IMR-90 (cell line): ENCODE results near the gene NOXO1. TPM values are rescaled to one million over a fixed set of nuclear protein-coding genes. Genes with fewer than 3 reads are reported as not detected.

Experiments used
- ATAC-seq: fragments of 200-7000 bp; cut with Tn5 transposase; 2 replicates; pipeline ENCODE4 v1.9.1; 2020; ENCODE audit warnings: low read depth, mild to moderate bottlenecking, moderate library complexity
- BruUV-seq: library from RNA; stranded (reverse); fragments of 400-500 nt; replicated peaks from 2 replicates; lab custom pipeline; 2021; lab: Mats Ljungman, UMichigan
- CTCF ChIA-PET: fragments of 300-600 bp; formaldehyde crosslinking; extraction: SDS; loops from one replicate; lab custom pipeline; 2021; ENCODE audit warnings: antibody characterized with exemption; lab: Yijun Ruan, JAX
- POLR2A ChIA-PET: fragments of 300-600 bp; sonication (Branson Sonifier 250); formaldehyde crosslinking; loops from one replicate; lab custom pipeline; 2022; ENCODE audit warnings: antibody characterized with exemption; ENCODE audit not compliant: unreplicated experiment; lab: Charles Lee
- DNase-seq: peaks from one replicate; pipeline ENCODE4 v3.0.0; 2013
- H2AFZ ChIP-seq: replicated peaks from 2 replicates; pipeline ENCODE3; 2013; ENCODE audit warnings: low read length, mild to moderate bottlenecking; ENCODE audit not compliant: poor library complexity
- H2AK5ac ChIP-seq: 2 replicates; pipeline ENCODE4 v1.6.1; 2013; ENCODE audit warnings: low read depth, low read length, inconsistent platforms
- H2AK9ac ChIP-seq: replicated peaks from 2 replicates; pipeline ENCODE3; 2013; ENCODE audit warnings: mild to moderate bottlenecking, low read depth, low read length, moderate library complexity; ENCODE audit not compliant: poor library complexity
- H2BK120ac ChIP-seq: 2 replicates; pipeline ENCODE4 v1.6.1; 2013; ENCODE audit warnings: low read depth, low read length, inconsistent platforms
- H2BK15ac ChIP-seq: 3 replicates; pipeline ENCODE4 v1.6.1; 2013; ENCODE audit warnings: low read depth, low read length, inconsistent platforms
- H2BK20ac ChIP-seq: 2 replicates; pipeline ENCODE4 v1.6.1; 2013; ENCODE audit warnings: low read depth, mild to moderate bottlenecking, inconsistent platforms, low read length, moderate library complexity
- H2BK5ac ChIP-seq: 2 replicates; pipeline ENCODE4 v1.6.1; 2013; ENCODE audit warnings: mild to moderate bottlenecking, low read depth, low read length, inconsistent platforms; ENCODE audit not compliant: poor library complexity, severe bottlenecking
- H3K14ac ChIP-seq: replicated peaks from 2 replicates; pipeline ENCODE4 v1.6.1; 2013; ENCODE audit warnings: low read depth, low read length, inconsistent platforms
- H3K18ac ChIP-seq: 2 replicates; pipeline ENCODE4 v1.6.1; 2013; ENCODE audit warnings: low read depth, low read length, control low read depth
- H3K23ac ChIP-seq: 2 replicates; pipeline ENCODE4 v1.6.1; 2013; ENCODE audit warnings: low read depth, low read length, inconsistent platforms
- H3K27ac ChIP-seq: 2 replicates; pipeline ENCODE4 v1.5.1; 2013; ENCODE audit warnings: mild to moderate bottlenecking, control low read depth, low read length; ENCODE audit not compliant: insufficient read depth
- H3K27me3 ChIP-seq: 2 replicates; pipeline ENCODE4 v1.6.1; 2013; ENCODE audit warnings: low read length; ENCODE audit not compliant: control insufficient read depth, insufficient read depth
- H3K36me3 ChIP-seq: 2 replicates; pipeline ENCODE4 v1.6.1; 2013; ENCODE audit warnings: low read length, mixed read lengths; ENCODE audit not compliant: control insufficient read depth, insufficient read depth
- H3K4ac ChIP-seq: 2 replicates; pipeline ENCODE4 v1.6.1; 2013; ENCODE audit warnings: low read depth, low read length, inconsistent platforms
- H3K4me1 ChIP-seq: 2 replicates; pipeline ENCODE4 v1.6.1; 2013; ENCODE audit warnings: low read length, mixed read lengths; ENCODE audit not compliant: control insufficient read depth, insufficient read depth
- H3K4me2 ChIP-seq: 2 replicates; pipeline ENCODE4 v1.6.1; 2013; ENCODE audit warnings: low read depth, mild to moderate bottlenecking, control low read depth, low read length, moderate library complexity
- H3K4me3 ChIP-seq: 2 replicates; pipeline ENCODE4 v1.5.1; 2013; ENCODE audit warnings: low read depth, mild to moderate bottlenecking, control low read depth, low read length, moderate library complexity; ENCODE audit not compliant: insufficient read depth
- H3K56ac ChIP-seq: 2 replicates; pipeline ENCODE4 v1.6.1; 2013; ENCODE audit warnings: low read length, inconsistent platforms; ENCODE audit not compliant: insufficient read depth; ENCODE audit errors: extremely low read depth
- H3K79me1 ChIP-seq, 2 experiments: 2 replicates each; pipeline ENCODE4 v1.6.1; 2013; ENCODE audit warnings: low read length in 2 of 2, inconsistent platforms in 1 of 2, low read depth in 1 of 2
- H3K9ac ChIP-seq: 2 replicates; pipeline ENCODE4 v1.6.1; 2013; ENCODE audit warnings: low read depth, low read length, control low read depth
- H3K9me1 ChIP-seq: 2 replicates; pipeline ENCODE4 v1.6.1; 2013; ENCODE audit warnings: low read length, inconsistent platforms; ENCODE audit not compliant: insufficient read depth
- H3K9me3 ChIP-seq: 2 replicates; pipeline ENCODE4 v1.6.1; 2013; ENCODE audit warnings: low read length; ENCODE audit not compliant: control insufficient read depth, insufficient read depth
- H4K20me1 ChIP-seq: 2 replicates; pipeline ENCODE4 v1.6.1; 2013; ENCODE audit warnings: low read length, inconsistent platforms; ENCODE audit not compliant: insufficient read depth
- H4K5ac ChIP-seq: 2 replicates; pipeline ENCODE4 v1.6.1; 2013; ENCODE audit warnings: mild to moderate bottlenecking, low read depth, low read length, control low read depth
- H4K8ac ChIP-seq, 2 experiments: 2 replicates each; pipeline ENCODE4 v1.6.1; 2013; ENCODE audit warnings: low read depth in 2 of 2, low read length in 2 of 2, control low read depth in 1 of 2, inconsistent platforms in 1 of 2
- H4K91ac ChIP-seq: 2 replicates; pipeline ENCODE4 v1.6.1; 2013; ENCODE audit warnings: low read depth, low read length, inconsistent platforms; ENCODE audit not compliant: insufficient read depth
- CHD1 ChIP-seq: IDR thresholded peaks from 2 replicates; pipeline ENCODE4 v1.6.1; 2012; ENCODE audit warnings: low read depth, low read length, improper control_type of control experiment
- MAFK ChIP-seq: IDR thresholded peaks from 2 replicates; pipeline ENCODE4 v1.6.1; 2012; ENCODE audit warnings: low read depth, low read length, improper control_type of control experiment
- MAZ ChIP-seq: IDR thresholded peaks from 2 replicates; pipeline ENCODE4 v1.6.1; 2012; ENCODE audit warnings: low read depth, mild to moderate bottlenecking, low read length, improper control_type of control experiment, moderate library complexity, borderline replicate concordance
- NFE2L2 ChIP-seq: fragments of 150-350 bp; IDR thresholded peaks from 2 replicates; pipeline ENCODE4 v1.6.1; 2016; ENCODE audit warnings: low read depth, mild to moderate bottlenecking, low read length
- RAD21 ChIP-seq: IDR thresholded peaks from 2 replicates; pipeline ENCODE4 v1.6.1; 2012; ENCODE audit warnings: low read length, improper control_type of control experiment
- RCOR1 ChIP-seq: IDR thresholded peaks from 2 replicates; pipeline ENCODE4 v1.6.1; 2012; ENCODE audit warnings: mild to moderate bottlenecking, low read length, improper control_type of control experiment; ENCODE audit not compliant: insufficient replicate concordance
- WGBS, 2 experiments: methylation state at CpG; one replicate each; pipeline versions ENCODE4 v1.1.5 to v1.1.7; 2013; ENCODE audit warnings: missing lambda C conversion rate in 2 of 2; ENCODE audit not compliant: insufficient read length in 1 of 2; ENCODE audit errors: extremely low coverage in 2 of 2; 5-methylcytosine and 5-hydroxymethylcytosine counted together
- dilution Hi-C: fragments of 300-500 bp; cut with HindIII; formaldehyde crosslinking; loops from one replicate; pipeline ENCODE4 v1.14.3; 2018; ENCODE audit warnings: low sequenced_read_pairs; ENCODE audit not compliant: unreplicated experiment
- in situ Hi-C: fragments of 300-500 bp; cut with MboI; formaldehyde crosslinking; loops from 3 replicates; pipeline ENCODE4 v1.14.3; 2019; ENCODE audit warnings: low sequenced_read_pairs, inconsistent platforms, mixed read lengths
- intact Hi-C: fragments of 100-400 bp; cut with micrococcal nuclease; formaldehyde crosslinking; loops from 2 replicates; pipeline ENCODE4 v1.10.0; 2022
- polyA plus RNA-seq, 3 experiments: library from polyadenylated mRNA; depleted of rRNA; stranded (reverse); fragments of >200 nt; gene quantifications; 2 replicates each; pipeline ENCODE4 v1.2.3, GENCODE V29; 2012; ENCODE audit warnings: low replicate concordance in 1 of 3
- total RNA-seq: library from RNA; depleted of rRNA; stranded (reverse); fragments of >200 nt; gene quantifications from 2 replicates; pipeline ENCODE4 v1.2.3, GENCODE V29; 2012
- TF ChIP-seq, protein P1 (sequence below): conservative IDR thresholded peaks from 2 replicates; pipeline ENCODE4 v1.5.1; 2012; ENCODE audit warnings: mild to moderate bottlenecking, low read depth, low read length, improper control_type of control experiment

Gene NOXO1
- total and polyA plus RNA-seq, 2 of the 4 experiments (the other 2 are of a cell fraction), result 0.56 TPM; not detected in 1

DNA sequence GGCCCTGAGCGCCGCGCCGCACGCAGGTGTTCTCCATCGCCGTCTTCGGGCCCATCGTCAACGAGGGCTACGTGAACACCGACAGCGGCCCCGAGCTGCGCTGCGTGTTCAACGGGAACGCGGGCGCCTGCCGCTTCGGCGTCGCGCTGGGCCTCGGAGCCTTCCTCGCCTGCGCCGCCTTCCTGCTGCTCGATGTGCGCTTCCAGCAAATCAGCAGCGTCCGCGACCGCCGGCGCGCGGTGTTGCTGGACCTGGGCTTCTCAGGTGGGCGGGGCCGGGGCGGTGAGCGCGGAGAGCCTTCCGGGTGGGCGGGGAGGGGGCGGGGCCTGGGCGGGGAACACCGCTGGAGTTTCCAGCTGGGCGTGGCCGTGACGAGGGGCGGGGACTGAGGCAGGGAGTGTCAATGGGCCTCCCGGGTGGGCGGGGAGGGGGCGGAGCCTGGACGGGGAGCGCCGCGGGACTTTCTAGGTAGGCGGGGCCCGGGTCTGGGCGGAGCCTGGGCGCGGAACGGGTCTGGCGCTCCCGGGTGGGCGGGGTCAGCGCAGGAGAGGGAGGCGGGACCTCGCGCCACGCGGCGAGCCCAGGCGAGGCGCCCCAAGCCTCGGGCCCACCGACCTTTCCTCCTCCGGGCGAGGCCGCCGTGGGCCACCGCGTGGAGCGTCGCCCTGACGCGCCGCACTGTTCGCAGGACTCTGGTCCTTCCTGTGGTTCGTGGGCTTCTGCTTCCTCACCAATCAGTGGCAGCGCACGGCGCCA, 10.9 kb upstream of the NOXO1 start:
- Histone ChIP-seq H2AFZ (peak overlapping the region; percentile 96), H3K9me1 (peaks cover 27% of the 10 kb centered on the region), H3K4ac (peak overlapping the region; percentile 47), H3K18ac (peak overlapping the region; percentile 72), H3K27ac (no peak overlapping the region), H4K91ac (no peak overlapping the region), H2AK5ac (no peak overlapping the region), H3K4me2 (peak overlapping the region; percentile 70), H3K23ac (no peak overlapping the region; the same call in 1 of the 2 replicates), H4K5ac (peak overlapping the region; percentile 92), H2BK120ac (peak overlapping the region; percentile 40; the same call in 1 of the 2 replicates), H4K8ac (peak overlapping the region in 1 of 2 experiments; percentile 94; a peak in 2 of 4 replicates), H3K4me3 (peak overlapping the region; percentile 47), H2BK15ac (no peak overlapping the region), H2AK9ac (peak overlapping the region; percentile 88), H3K9me3 (peaks cover 2% of the 10 kb centered on the region; the same call in 1 of the 2 replicates), H3K4me1 (peaks cover 22% of the 10 kb centered on the region), H3K56ac (no peak overlapping the region), H3K36me3 (peaks cover 2% of the 10 kb centered on the region; the same call in 1 of the 2 replicates), H3K27me3 (peaks cover 17% of the 10 kb centered on the region), H4K20me1 (peaks cover 2% of the 10 kb centered on the region; the same call in 1 of the 2 replicates), H2BK20ac (no peak overlapping the region), H3K9ac (no peak overlapping the region), H2BK5ac (peak overlapping the region; percentile 31), H3K14ac (peak overlapping the region; percentile 57; the same call in 1 of the 2 replicates), H3K79me1 (peaks cover 0 to 20% of the 10 kb centered on the region in 2 experiments; a peak in 3 of 4 replicates)
- intact Hi-C loops, result no loop called here
- 4% methylated on average over 36 of the region's 96 CpGs; no CpG with 5 or more reads in 1 of the 2 experiments for WGBS, 2 experiments
- TF ChIP-seq, protein P1, sequence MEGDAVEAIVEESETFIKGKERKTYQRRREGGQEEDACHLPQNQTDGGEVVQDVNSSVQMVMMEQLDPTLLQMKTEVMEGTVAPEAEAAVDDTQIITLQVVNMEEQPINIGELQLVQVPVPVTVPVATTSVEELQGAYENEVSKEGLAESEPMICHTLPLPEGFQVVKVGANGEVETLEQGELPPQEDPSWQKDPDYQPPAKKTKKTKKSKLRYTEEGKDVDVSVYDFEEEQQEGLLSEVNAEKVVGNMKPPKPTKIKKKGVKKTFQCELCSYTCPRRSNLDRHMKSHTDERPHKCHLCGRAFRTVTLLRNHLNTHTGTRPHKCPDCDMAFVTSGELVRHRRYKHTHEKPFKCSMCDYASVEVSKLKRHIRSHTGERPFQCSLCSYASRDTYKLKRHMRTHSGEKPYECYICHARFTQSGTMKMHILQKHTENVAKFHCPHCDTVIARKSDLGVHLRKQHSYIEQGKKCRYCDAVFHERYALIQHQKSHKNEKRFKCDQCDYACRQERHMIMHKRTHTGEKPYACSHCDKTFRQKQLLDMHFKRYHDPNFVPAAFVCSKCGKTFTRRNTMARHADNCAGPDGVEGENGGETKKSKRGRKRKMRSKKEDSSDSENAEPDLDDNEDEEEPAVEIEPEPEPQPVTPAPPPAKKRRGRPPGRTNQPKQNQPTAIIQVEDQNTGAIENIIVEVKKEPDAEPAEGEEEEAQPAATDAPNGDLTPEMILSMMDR, result no peak
- 0 out of 2 replicates have a peak, but pooled peaks have one; percentile 3 for TF ChIP-seq MAZ
- no peak for TF ChIP-seq RCOR1
- TF ChIP-seq CHD1, result no peak
- no peak for TF ChIP-seq RAD21
- TF ChIP-seq NFE2L2, result no peak
- no peak for TF ChIP-seq MAFK
- DNase-seq (peak; percentile 83), ATAC-seq (peak; percentile 95)
- in situ Hi-C loops, result no loop called here
- BruUV-seq, result no TSS peak
- ChIA-PET POLR2A (interaction anchor here (0.6 kb wide), 2 partner anchors 85 to 149 kb away, joined by 3 to 11 read pairs; no protein-coding TSS in a partner anchor), CTCF (no interaction called here)
- dilution Hi-C loops, result no loop called here
